Right lobe of liver (tissue), 4 donors: ENCODE measurements around the gene WDSUB1.

Experiments
- POLR2A ChIP-seq: fragments of 450-650 bp; IDR thresholded peaks from one replicate; pipeline ENCODE4 v1.6.1; 2017; ENCODE audit warnings: antibody characterized with exemption, mild to moderate bottlenecking
- TF ChIP-seq, protein P1 (sequence below), 4 donors: fragments of 200-600 bp in 3 of 4; fragments of 450-650 bp in 1 of 4; IDR thresholded peaks; one replicate each; pipeline versions ENCODE4 v1.5.1 to v1.8.0; 2016 to 2022; ENCODE audit warnings: antibody characterized with exemption in 4 of 4, mild to moderate bottlenecking in 2 of 4
- donor health status: DM: no; HTN: no; CAD: no.
- donor health status: DM: no; HTN: no; CAD: no.
- donor health status: DM: no; HTN: yes; CAD: no.

DNA sequence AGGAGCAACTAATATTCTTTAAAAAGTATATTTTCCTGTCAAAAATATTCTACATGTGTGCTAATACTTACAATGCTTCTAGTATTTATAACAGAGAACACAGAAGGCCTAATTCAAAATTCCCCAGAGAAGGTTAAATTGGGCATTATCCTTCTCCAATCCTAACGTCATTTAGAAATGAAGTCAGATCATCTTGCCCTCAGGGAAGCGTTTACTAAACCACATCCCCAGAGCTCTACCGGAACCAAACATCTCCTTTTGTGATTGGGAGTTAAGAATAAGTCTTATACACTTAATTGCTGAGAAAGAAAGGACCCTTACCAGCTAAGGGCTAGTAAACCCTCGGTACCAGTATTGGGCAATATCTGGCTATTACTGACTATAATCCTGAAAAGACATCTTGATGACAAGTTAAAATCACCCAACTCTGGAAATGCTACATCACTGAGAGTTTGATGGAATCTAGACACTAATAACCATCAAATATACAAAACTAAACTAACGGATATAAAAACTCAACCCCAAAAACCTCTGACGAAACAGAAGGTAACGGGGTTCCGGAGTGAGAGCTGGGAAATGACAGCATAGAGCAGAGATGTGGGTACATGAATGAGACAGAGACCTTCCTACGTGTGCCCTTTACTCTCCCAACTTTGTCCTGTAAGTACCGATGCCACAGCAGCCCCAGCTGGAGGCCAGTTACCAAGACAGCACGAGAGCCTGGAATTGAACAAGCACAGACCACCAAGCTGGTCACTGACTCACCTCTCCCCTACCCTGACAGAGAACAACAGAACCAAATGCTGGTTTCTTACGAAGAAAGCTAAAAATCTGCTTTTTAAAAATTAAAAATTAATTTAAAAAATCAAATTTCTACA, 35.0 kb downstream of the WDSUB1 start:
- TF ChIP-seq, protein P1, sequence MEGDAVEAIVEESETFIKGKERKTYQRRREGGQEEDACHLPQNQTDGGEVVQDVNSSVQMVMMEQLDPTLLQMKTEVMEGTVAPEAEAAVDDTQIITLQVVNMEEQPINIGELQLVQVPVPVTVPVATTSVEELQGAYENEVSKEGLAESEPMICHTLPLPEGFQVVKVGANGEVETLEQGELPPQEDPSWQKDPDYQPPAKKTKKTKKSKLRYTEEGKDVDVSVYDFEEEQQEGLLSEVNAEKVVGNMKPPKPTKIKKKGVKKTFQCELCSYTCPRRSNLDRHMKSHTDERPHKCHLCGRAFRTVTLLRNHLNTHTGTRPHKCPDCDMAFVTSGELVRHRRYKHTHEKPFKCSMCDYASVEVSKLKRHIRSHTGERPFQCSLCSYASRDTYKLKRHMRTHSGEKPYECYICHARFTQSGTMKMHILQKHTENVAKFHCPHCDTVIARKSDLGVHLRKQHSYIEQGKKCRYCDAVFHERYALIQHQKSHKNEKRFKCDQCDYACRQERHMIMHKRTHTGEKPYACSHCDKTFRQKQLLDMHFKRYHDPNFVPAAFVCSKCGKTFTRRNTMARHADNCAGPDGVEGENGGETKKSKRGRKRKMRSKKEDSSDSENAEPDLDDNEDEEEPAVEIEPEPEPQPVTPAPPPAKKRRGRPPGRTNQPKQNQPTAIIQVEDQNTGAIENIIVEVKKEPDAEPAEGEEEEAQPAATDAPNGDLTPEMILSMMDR (IDR thresholded peaks at IDR 0.05) = no peak
- no peak for TF ChIP-seq POLR2A
